ENCODE measurements around the gene GNG8.

The GNG8 gene

DNA sequence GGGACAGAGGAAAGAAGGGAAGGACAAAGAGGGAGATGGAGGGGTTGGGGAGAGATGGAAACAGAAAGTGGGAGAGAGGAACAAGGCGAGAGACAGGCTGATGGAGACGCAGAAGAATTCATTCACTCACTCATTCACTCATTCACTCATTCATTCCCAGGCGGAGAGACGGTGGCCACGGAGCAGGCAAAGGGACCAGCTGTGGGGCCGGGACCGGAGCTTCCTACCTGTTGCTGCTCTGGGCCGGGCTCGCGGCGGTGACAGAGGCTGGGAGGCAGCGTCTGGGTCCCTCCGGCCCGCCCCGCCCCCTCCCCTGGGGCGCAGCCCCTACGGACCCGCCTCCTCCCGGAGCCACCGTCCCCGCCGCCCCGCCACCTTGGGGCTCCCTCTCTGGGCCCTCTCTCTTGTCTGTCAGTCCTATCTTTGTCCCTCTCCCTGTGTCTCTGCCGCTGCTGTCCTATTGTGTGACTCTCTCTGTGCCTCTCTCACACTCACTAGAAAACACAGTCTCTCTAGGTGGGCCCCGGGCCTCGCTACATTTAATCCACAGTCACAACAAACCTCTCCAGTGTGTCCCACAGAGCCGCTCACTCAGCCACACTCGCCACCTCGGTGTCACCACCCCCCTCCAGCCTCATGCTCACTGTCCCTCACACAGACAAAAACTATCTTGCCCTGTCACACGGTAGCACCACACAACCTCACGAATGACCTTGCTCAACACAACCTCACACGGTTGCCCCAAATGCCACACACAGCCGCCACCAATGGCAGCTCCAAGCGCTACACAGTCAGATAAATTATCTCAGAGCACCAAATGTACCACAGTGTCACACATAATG, at the start of gene GNG8:
Gene GNG8, minus strand, starts transcription at position 283 of the 842 bp plus-strand sequence. CDS start 1,520 bp downstream, outside the sequence.
- no peak for DNase-seq

DNA sequence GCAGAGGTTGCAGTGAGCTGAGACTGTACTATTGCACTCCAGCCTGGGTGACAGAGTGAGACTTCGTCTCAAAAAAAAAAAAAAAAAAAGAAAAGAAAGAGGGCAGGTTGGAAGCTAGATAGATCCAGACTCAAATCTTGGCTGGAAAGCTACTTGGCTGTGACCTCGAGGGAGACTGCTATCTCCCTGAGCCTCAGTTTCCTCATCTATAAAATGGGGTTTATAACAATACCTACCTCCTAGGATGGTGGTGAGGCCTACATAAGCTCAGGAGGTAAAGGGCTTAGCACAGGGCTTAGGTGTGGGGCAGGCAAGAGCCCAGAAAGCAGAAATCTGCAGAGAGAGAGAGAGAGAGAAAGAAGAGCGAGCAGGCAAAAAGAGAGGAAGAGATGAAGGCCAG, 49.2 kb upstream of the GNG8 start:
- no peak for DNase-seq

DNA sequence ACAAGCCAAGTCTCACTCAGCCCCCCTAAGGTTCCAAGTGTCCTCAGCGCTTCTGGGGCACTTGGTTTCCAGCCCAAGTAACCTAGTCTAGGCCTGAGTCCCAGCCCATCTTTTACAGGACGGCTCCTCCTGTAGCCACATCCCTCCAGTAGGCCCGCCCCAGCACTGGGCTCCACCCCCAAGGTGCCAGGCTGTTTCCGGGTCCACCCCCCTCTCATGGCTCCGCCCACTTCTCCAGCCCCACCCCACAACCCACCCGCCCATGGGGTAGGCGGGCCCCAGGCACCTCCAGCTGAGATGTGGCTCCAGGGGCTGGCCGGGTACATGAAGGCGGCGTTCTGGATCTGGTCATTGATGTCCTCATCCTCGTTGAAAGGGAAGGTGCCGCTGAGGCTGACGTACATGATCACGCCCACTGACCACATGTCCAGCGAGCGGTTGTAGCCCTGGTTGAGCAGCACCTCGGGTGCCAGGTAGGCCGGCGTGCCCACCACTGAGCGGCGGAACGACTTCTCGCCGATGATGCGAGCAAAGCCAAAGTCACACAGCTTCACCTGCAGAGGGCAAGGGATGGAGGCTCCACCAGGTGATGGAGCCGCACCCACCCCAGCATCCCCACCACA, 42.2 kb upstream of the GNG8 start:
- no peak for DNase-seq

DNA sequence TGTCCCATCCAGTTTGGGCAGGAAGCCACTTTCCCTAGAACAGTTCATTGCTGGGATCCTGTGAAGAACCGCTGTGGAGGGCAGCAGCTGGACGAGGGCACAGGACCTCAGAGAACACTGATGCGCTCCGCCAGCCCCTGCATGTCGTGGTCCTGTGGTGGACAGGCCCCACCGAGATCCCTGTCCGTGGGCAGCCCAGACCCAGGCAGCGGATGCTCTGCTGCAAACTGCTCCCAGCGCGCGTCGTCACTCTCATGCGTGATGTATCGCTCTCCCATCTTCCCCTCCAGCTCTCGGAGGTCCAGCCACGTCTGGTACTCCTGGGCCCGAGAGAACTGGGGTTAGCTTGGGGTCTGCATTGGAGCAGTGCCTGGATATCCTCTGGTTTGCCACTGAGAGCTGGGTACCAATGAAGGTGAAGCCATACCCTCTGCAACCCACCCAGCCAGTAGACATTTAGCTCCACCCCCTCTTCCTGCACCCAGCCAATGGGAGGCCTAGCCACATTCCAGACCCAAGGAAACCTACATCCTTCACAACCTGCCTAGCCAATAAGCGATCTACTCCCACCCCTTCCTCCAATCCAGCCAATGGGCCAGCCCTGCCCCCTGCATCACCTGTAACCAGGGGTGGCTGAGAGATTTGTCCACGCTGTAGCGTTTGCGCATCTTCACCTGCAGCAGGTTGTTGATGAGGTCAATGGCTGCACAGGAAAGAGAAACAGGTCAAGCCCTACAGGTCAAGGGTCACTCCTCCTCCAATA, 38.6 kb upstream of the GNG8 start:
- no peak for DNase-seq

DNA sequence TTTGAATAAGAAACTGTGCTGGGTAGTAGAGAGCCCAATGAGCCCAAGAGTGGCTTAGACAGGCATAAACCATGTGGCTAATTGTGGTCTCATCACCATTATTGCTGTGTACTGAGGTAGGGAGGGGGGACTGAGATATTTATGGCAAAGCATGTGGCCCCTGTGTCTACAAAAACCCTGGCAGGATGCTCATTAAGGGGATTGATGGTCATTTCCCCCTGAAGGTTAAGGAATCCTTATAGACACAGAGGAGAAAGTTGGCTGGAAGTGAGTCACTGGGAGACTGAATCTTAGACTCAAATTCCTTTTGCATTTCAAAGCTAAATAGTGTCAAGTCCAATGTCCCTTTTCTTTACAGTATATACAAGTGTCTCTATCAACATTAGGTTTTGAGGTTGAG, 34.8 kb upstream of the GNG8 start:
- no peak for DNase-seq

DNA sequence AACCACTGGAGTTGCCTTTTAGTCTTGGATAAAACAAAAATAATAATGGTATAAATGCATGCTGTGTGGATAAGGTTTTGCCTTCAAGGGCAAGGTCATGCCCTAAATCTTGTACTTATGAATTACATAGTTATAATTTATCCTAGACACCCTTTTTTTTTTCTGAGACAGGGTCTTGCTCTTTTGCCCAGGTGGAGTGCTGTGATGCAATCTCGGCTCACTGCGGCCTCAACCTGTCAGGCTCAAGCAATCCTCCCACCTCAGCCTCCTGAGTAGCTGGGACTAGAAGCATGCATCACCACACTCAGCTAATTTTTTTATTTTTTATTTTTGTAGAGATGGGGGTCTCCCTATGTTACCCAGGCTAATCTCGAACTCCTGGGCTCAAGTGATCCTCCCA, 32.7 kb upstream of the GNG8 start:
- no peak for DNase-seq

DNA sequence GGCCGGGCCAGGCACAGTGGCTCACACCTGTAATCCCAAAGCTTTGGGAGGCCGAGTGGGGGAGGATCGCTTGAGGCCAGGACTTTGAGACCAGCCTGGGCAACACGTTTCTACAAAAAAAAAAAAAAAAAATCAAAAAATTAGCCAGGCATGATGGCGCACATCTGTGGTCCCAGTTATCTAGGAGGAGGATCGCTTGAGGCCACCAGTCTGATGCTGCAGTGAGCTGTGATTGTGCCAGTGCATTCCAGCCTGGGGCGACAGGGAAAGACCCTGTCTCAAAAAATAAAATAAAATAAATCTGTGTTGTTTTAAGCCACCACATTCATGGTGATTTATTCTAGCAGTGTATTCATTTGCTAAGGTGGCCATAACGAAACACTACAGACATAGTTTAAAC, 29.1 kb upstream of the GNG8 start:
- DNase-seq = no peak

DNA sequence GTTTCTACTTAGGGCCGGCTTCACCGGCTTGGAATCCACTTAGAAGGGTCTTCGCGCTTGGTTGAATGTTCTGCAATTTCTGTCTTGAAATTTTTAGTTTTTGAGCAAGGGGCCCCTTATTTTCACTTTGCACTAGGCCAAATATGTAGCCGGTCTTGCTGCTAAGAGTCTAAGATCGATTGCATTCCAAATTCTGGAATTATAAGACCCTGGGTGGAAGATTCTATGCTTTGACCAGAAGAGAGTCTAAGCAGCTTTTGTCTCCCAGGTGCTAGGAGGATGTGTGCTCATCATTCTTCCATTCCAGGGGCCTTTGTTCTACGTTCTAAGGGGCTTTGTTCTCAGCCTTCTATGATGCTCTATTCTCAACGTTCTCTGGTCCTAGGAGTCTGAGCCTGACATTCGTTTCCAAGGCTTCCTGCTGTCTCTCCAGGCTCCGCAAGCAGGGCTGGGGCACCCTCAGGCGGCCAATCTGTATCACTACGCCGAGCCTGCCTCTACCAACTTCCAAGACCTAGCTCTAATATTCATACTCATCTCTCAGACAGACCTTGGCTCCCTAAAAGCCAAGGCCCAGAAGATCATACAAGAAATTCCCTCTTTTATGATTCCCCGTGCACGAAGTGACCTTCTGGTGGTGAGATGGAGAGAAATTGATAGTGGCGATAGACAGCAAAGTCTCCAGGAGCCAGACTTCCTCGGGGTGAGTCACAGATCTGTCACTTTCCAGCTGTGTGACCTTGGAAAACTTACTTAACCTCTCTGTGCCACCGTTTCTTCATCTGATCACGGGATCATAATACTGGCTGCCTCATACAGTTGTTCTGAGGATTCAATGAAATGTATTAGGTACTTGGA, 26.0 kb upstream of the GNG8 start:
- peak; percentile 81 to 82 for DNase-seq

DNA sequence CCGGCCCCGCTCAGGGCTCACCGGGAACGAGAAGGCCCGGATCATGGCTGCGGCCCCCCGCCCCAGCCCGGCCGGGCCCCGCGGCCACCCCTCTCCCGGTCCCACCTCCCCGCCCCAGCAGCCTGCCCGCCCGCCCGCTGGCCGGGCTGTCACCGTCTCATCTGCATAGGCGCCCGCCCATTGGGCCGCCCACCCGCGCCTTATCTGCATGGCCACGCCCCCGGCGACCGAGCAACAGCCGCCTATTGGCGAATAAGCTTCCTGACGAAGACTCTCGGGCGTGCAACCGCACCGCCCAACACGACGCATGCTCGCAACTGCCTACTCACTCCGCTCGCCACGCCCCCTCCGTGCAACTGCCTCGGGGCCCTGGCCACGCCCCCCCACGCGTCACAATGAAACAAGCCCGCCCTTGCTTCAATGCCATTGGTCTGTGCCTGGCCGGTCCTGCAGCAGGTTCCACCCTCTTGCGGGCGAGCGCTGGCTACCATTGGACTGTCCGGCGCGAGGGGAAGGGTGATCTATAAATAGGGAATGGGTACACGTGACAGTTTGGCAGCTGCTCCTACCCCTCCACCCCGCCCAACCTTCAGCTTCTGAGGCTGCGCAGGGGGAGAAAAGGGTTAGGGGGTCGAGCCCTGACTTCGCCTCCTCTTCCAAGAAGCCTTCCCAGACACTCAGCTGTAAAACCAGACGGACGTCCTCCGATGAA, 25.2 kb upstream of the GNG8 start, which contains the start of gene DACT3:
Gene DACT3, minus strand, starts transcription at position 163 of the 712 bp plus-strand sequence. Its CDS starts 118 bp downstream, at position 45.
- peak; percentile 100 for DNase-seq

DNA sequence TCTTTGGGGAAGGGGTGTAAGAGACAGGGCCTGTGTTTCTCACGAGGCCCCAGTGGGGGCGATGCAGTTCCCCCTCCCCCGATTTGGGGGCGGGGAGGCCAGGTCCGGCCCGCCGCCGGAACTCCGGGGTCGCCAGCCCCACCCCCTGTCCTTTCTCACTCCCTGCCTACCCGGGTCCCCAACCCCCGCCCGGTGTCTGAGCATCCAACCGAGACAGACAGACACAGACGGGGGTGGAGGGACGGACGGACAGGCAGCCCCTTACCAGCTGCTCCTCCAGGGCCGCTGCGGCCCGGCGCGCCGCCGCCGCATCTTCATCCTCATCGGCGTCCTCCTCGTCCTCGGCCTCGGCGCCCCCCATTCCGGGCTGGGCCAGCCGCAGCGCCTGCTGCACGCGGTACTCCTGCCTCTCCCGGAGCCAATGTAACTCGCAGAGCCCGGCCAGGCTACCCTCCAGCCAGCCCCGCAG, 24.6 kb upstream of the GNG8 start:
- DNase-seq = no peak

DNA sequence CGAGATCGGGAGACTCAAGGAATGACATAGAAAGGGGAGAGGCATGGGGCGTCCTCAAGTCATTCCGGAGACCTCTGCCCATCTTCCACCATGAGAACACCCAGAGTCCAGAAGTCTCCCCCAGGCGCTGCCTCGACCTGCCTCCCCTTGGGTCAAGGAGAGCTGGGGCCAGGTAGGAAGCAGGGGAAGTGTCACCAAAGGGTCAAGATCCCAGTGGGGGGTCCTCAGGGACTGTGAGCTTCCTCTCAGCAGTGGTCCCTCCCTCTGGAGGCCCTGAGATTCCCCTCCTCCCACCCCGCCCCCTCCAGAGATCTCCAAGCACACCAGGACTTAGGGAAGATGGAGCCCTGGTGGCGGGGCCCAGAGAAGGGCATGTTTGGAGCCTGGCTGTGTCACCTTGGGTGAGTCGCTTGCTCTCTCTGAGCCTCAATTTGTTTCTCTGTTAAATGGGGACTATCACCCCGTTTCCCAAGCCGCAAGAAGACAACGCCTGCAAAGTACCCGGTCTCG, 24.1 kb upstream of the GNG8 start:
- no peak for DNase-seq

DNA sequence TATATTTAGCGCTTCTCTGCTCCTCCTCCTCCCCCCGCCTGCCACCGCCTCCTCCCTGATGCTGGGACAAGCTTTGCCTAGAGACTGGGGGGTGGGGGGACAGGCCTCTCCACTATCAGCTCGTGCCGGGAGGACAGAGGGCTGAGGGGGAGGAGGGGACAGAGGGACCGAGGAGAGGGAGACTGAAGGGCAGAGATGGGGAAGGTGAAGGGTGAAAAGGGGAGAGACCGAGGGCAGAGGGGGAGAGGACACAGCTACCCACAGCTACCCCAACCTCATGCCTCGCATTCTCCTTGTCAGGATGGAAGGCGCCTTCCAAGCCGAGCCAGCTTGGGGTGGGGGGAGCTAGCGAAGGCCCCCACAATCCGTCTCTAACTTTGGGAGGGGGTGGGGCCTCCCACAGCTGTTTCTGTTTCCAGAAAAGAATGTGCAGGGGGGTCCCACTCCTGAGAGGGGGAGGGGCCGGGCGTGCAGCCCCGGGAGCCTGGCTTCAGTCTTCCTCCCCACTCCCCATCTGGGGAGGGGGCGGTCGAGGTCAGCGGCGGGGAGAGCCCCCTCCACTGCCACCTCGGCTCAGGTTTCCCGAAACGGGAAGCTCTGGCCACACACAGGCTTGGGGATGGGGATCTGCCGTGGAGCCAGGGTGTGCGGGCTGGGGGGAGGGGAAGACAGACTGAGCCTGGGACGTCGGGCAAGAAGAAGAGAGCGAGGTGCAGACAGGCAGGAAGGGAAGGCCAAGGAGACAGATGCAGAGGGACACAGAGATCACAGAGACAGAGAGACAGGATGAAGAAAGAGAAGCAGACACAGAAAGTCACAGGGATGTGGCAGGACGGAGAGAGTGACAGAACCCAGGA, 23.4 kb upstream of the GNG8 start:
- no peak for DNase-seq

DNA sequence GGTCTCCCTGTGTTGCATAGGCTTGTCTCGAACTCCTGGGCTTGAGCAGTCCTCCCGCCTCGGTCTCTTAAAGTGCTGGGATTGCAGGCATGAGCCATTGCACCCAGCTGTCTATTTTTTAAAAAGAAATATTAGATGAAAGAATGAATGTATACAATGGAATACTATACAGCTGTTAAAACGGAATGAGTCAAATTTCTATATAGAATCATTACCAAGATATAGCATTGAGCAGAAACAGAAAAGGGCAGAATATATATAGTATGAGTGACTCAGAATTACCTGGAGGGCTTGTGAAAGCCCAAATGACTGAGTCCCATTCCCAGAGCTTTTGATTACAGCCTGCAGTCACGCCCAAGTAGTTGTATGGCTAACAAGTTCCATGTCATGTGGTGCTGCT, 20.5 kb upstream of the GNG8 start:
- no peak for DNase-seq

DNA sequence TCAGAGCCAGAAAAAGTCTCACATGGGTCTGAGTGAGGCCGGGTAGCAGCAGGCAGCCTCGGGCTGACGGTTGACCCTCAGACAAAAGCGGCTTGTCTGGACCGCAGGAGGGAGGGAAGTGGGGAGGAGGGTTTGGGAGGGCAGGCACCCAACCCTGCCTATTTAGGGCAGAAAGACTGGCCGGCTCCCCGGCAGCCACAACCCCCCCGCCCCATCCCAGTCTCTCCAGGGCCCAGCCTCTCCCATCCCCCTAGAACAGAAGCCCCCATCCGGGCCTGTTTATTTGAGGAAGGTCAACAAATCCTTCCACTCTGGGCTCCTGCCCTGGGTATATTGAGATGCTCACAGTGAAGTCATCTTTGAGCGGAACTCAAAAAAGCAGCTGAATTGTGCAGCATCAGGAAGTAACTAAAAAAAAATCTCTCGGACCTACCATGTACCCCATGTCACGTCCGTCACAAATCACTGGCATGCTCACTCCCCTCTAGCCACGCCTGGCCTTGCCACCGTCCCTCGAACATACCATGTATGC, 18.7 kb upstream of the GNG8 start:
- no peak for DNase-seq

DNA sequence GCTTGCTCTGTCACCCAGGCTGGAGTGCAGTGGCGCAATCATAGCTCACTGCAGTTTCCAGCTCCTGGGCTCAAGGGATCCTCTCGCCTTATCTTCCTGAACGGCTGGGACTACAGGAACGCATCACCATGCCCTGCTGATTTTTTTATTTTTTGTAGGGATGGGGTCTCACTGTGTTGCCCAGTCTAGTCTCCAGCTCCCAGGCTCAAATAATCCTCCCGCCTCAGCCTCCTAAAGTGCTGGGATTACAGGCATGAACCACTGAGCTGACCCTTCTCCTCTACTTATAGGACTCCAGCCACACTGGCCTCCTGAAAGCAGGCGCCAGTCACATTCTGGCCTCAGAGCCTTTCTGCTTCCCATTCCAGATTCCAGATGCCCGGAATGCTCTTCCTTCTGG, 14.4 kb upstream of the GNG8 start:
- no peak for DNase-seq

DNA sequence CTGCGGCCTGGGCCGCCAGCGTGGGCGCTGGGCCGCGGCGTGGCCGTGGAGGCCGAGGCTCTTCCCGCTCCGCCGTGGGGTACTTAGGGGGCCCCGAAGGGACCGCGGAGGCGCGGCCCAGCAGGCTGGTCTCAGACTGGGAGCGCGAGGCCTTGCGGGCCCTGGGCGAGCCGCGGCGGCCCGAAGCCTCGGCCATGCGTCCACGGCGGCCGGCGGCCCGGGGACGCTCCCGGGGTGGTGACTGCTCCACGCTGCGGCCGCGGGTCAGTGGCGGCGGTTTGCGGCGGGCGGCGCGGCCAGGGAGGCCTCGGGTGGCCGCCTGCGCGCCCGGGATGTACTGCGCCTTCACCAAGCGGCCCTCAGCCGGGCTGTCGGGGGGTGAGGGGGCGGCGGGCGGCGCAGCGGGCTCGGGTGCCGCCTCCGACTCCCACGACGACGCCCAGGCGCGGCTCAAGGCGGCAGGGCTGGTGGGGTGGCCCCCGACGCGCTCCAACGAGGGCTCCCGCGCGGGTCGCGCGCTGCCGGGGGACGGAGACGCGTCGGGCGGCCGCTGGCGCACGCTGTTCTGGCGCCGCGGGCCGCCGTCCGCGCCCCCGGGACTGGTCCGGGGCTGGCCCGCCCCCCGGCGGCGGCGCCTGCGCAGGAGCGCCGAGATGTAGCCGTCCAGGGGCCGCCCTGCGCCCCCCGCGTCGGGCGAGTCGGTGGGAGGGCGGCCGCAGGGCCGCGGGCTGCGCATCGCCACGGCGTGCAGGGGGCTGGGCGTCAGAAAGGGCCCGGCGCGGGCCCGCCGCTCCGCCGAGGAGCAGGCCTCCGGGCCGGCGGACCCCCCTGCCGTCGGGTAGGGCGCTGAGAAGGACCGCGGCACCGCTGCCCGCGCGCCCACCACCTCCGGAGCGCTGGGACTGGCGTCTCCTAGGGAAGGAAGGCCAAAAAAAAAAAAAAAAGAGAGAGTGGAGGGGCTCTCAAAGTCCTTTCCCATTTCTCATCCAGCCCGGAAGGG, 13.3 kb upstream of the GNG8 start:
- DNase-seq = no peak

DNA sequence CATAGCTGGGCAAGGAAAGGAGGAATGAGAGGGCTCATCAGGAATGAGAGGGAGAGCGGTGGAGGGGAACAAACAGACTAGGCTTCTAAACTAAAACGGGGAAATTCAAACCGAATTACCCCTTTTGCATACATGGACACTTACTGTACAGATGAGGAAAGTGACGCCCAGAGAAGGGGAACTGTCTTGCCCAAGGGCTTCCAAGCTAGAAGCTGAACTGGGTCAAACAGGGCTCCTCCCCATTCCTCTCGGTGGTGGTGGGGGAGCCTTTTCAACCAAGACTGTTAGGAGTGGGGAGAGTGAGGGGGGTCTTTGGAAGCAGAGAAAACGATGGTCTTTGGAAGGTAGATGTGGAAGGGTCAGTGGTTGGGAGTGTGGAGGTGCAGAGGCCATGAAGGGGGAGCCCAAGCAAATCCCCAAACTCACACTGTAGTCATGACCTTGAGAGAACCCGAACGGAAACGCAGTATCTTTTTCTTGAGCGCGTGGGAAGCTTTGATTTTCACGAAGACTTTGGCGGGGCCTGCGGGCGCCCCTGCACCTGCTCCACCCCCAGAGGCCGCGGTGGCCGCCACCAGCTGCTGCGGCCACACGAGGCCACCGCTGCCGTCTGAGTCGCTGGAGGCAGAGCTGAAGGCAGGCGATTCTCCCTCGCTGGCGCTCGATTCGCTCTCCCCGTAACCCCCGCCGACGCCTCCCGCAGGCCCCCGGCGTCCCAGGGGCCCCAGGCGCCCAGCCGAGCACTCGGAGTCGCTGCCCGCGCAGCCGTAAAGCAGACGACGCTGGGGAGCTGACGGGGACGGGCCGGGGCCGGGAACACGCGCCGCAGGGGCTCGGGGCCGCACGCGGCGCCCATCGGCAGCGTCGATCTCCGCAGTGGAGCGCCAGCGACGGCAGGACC, 12.3 kb upstream of the GNG8 start:
- no peak for DNase-seq

DNA sequence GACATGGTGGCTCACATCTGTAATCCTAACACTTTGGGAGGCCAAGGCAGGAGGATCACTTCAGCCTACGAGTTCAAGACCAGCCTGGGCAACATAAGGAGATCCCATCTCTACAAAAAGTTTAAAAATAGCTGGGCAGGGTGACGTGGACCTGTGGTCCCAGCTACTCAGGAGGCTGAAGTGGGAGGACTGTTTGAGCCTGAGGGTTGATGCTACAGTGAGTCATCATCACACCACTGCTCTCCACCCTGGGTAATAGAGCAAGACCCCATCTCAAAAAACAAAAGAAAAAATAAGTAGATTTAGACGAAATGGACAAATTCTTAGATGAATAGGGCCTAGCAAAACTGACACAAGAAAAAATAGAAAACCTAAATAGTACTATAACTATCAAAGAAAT, 10.4 kb upstream of the GNG8 start:
- DNase-seq = no peak
